Esophagus squamous epithelium (tissue), 5 donors: Measurements from ENCODE around the gene TSHZ2. TPM values are rescaled to one million over a fixed set of nuclear protein-coding genes. Genes with fewer than 3 reads are reported as not detected.
"Not testable (repeated sequence)": the region's sequence is repeated elsewhere in the genome, so short reads cannot be mapped to it uniquely, and the experiment has no call there.

ENCODE experiments used
- DNase-seq: peaks from one replicate; lab custom pipeline; 2025; lab: John Stamatoyannopoulos, UW
- H3K27ac ChIP-seq, 4 donors: fragments of 200-600 bp; sonication (generic); one replicate each; pipeline ENCODE4 v1.5.1; 2016 to 2019; ENCODE audit warnings: mild to moderate bottlenecking in 1 of 4
- H3K27me3 ChIP-seq, 4 donors: fragments of 200-600 bp; sonication (generic); 1 replicate in 3 of 4; 2 replicates in 1 of 4; pipeline versions ENCODE4 v1.5.1 to v1.6.0; 2017 to 2021; ENCODE audit warnings: antibody characterized with exemption in 1 of 4
- H3K36me3 ChIP-seq, 3 donors: fragments of 200-600 bp; sonication (generic); one replicate each; pipeline ENCODE4 v1.5.1; 2016 to 2019
- H3K4me1 ChIP-seq, 3 donors: fragments of 200-600 bp; sonication (generic); one replicate each; pipeline ENCODE4 v1.5.1; 2017 to 2019
- H3K4me3 ChIP-seq, 4 donors: fragments of 200-600 bp; sonication (generic); 1 replicate in 3 of 4; 2 replicates in 1 of 4; pipeline ENCODE4 v1.5.1; 2016 to 2019; ENCODE audit warnings: mild to moderate bottlenecking in 2 of 4, moderate library complexity in 1 of 4
- H3K9me3 ChIP-seq, 3 donors: fragments of 200-600 bp; sonication (generic); one replicate each; pipeline ENCODE4 v1.5.1; 2016 to 2019
- CTCF ChIP-seq, 6 experiments: fragments of 450-650 bp in 4 of 6; fragments of 200-600 bp in 2 of 6; sonication (generic) in 2 of 6; IDR thresholded peaks; one replicate each; pipeline ENCODE4 v1.5.1; 2016 to 2019; ENCODE audit warnings: antibody characterized with exemption in 6 of 6, mild to moderate bottlenecking in 4 of 6, moderate library complexity in 4 of 6
- POLR2A ChIP-seq, 4 donors: fragments of 450-650 bp; IDR thresholded peaks; one replicate each; pipeline ENCODE4 v1.6.1; 2017; ENCODE audit warnings: antibody characterized with exemption in 4 of 4, mild to moderate bottlenecking in 4 of 4, moderate library complexity in 3 of 4
- WGBS, 2 donors: methylation state at CpG; one replicate each; pipeline ENCODE4 v1.1.5; 2018; 5-methylcytosine and 5-hydroxymethylcytosine counted together
- intact Hi-C: fragments of 100-400 bp; cut with DNase I; formaldehyde crosslinking; loops from one replicate; pipeline ENCODE4 v1.15.0; 2022
- total RNA-seq, 4 donors: library from RNA; depleted of rRNA; stranded (reverse); fragments of >200 nt; gene quantifications; one replicate each; pipeline ENCODE4 v1.1.0, GENCODE V29; 2016
- donor health status: DM: yes; HTN: yes; CAD: no.

Gene TSHZ2
- total RNA-seq, 4 donors from 2014 or later = 4.7 to 22.0 (median 12.9) TPM

- no peak for DNase-seq
- Histone ChIP-seq H3K27me3 (no peaks in the 10 kb centered on the region), H3K27ac (no peak overlapping the region), H3K36me3 (no peaks in the 10 kb centered on the region), H3K9me3 (no peaks in the 10 kb centered on the region), H3K4me1 (no peaks in the 10 kb centered on the region), H3K4me3 (no peak overlapping the region)
- TF ChIP-seq CTCF (IDR thresholded peaks at IDR 0.05) (no peak), POLR2A (IDR thresholded peaks at IDR 0.05) (no peak)
- intact Hi-C loops = no loop called here
- 76 to 83% methylated on average over 2 of the region's 2 CpGs for WGBS, 2 donors
Observed at GRCh38 chr20:53319716-53320115, 347.6 kb downstream of the TSHZ2 start.

- intact Hi-C loops = no loop called here
- no peak overlapping the region for H3K4me3 ChIP-seq
- H3K9me3 ChIP-seq = no peaks in the 10 kb centered on the region
- H3K36me3 ChIP-seq = no peaks in the 10 kb centered on the region
- no peak for TF ChIP-seq CTCF (IDR thresholded peaks at IDR 0.05)
- no peak for TF ChIP-seq POLR2A (IDR thresholded peaks at IDR 0.05)
- no peak for DNase-seq
- no peaks in the 10 kb centered on the region for H3K27me3 ChIP-seq
- 67 to 86% methylated on average over 3 of the region's 3 CpGs for WGBS, 2 donors
- H3K4me1 ChIP-seq = no peaks in the 10 kb centered on the region
- no peak overlapping the region for H3K27ac ChIP-seq
Observed at GRCh38 chr20:53320701-53321100, 348.5 kb downstream of the TSHZ2 start.

GRCh38 chr20:53321596-53321995 lies 349.4 kb downstream of the TSHZ2 start:
- no peak overlapping the region for H3K4me3 ChIP-seq
- H3K27ac ChIP-seq = no peak overlapping the region
- DNase-seq = no peak
- TF ChIP-seq POLR2A (IDR thresholded peaks at IDR 0.05) = no peak
- no peak for TF ChIP-seq CTCF (IDR thresholded peaks at IDR 0.05)
- H3K36me3 ChIP-seq = no peaks in the 10 kb centered on the region
- no peaks in the 10 kb centered on the region for H3K27me3 ChIP-seq
- H3K9me3 ChIP-seq = no peaks in the 10 kb centered on the region
- H3K4me1 ChIP-seq = no peaks in the 10 kb centered on the region
- intact Hi-C loops = no loop called here
- 94% methylated on average over 2 to 4 of the region's 5 CpGs for WGBS, 2 donors

GRCh38 chr20:53322651-53323050 lies 350.5 kb downstream of the TSHZ2 start:
- 76 to 90% methylated on average over 2 of the region's 3 CpGs for WGBS, 2 donors

GRCh38 chr20:53323460-53323859 lies 351.3 kb downstream of the TSHZ2 start:
- DNase-seq, intact Hi-C loops, H3K36me3 ChIP-seq, H3K4me1 ChIP-seq, H3K27me3 ChIP-seq, H3K4me3 ChIP-seq, H3K9me3 ChIP-seq, H3K27ac ChIP-seq: not testable (repeated sequence)
- WGBS, 2 donors = 73 to 87% methylated on average over 4 to 6 of the region's 6 CpGs

More at GRCh38 chr20:53322651-53323050, 350.5 kb downstream of the TSHZ2 start:
- Histone ChIP-seq H3K27me3 (no peaks in the 10 kb centered on the region), H3K4me1 (no peaks in the 10 kb centered on the region), H3K4me3 (no peak overlapping the region), H3K27ac (no peak overlapping the region), H3K36me3 (no peaks in the 10 kb centered on the region), H3K9me3 (no peaks in the 10 kb centered on the region)
- intact Hi-C loops = no loop called here
- no peak for TF ChIP-seq POLR2A (IDR thresholded peaks at IDR 0.05)
- no peak for TF ChIP-seq CTCF (IDR thresholded peaks at IDR 0.05)
- DNase-seq = no peak

- DNase-seq = no peak
- no peaks in the 10 kb centered on the region for H3K36me3 ChIP-seq
- H3K9me3 ChIP-seq = no peaks in the 10 kb centered on the region
- TF ChIP-seq CTCF (IDR thresholded peaks at IDR 0.05) = no peak
- TF ChIP-seq POLR2A (IDR thresholded peaks at IDR 0.05) = no peak
- intact Hi-C loops = no loop called here
- H3K4me1 ChIP-seq = no peaks in the 10 kb centered on the region
- H3K4me3 ChIP-seq = no peak overlapping the region
- no peaks in the 10 kb centered on the region for H3K27me3 ChIP-seq
- 64 to 73% methylated on average over 4 of the region's 4 CpGs for WGBS, 2 donors
- no peak overlapping the region for H3K27ac ChIP-seq
Observed at GRCh38 chr20:53324816-53325215, 352.7 kb downstream of the TSHZ2 start.
